ENCODE measurements around the gene S100A8. TPM values are rescaled to one million over a fixed set of nuclear protein-coding genes. Genes with fewer than 3 reads are reported as not detected.
A peak's percentile ranks its signal among the peaks of the same experiment; 100 is the strongest.
"Not testable (repeated sequence)": the region's sequence is repeated elsewhere in the genome, so short reads cannot be mapped to it uniquely, and the experiment has no call there.

S100A8 gene
- total RNA-seq, 4 donors from 2014 or later = 13.1 to 745 (median 110) TPM

- no peak within 1 kb of the TSS for H3K4me3 ChIP-seq
- no peak for TF ChIP-seq EP300 (IDR thresholded peaks at IDR 0.05)
- TF ChIP-seq POLR2A (IDR thresholded peaks at IDR 0.05) = no peak
- no peak for TF ChIP-seq CTCF (IDR thresholded peaks at IDR 0.05)
- TF ChIP-seq POLR2AphosphoS5 (IDR thresholded peaks at IDR 0.05) = no peak
- no peak within 1 kb of the TSS for H3K27ac ChIP-seq
- WGBS, 2 donors (ENCODE audit: low coverage in 1 of 2) = 54 to 58% methylated on average over 4 to 6 of the region's 6 CpGs
- no peaks in the 10 kb centered on the region for H3K36me3 ChIP-seq
- H3K27me3 ChIP-seq = peaks cover 32% of the 10 kb centered on the region
- H3K9me3 ChIP-seq = peaks cover 0 to 13% (median 0%) of the 10 kb centered on the region in 3 donors
- no peak for ATAC-seq
- no peaks in the 10 kb centered on the region for H3K4me1 ChIP-seq
Measured at GRCh38 chr1:153415850-153416570, 25.1 kb upstream of the S100A8 start, which contains the start of gene S100A7A. TSS of gene S100A7A (plus strand) at chr1:153416520. CDS start at chr1:153418083, 1,563 bp downstream.

- Histone ChIP-seq H3K27me3 (peaks cover 20% of the 10 kb centered on the region), H3K9me3 (peaks cover 0 to 13% (median 0%) of the 10 kb centered on the region in 3 donors)
- H3K4me3 ChIP-seq, H3K36me3 ChIP-seq, H3K4me1 ChIP-seq, H3K27ac ChIP-seq, ATAC-seq: not testable (repeated sequence)
Measured at GRCh38 chr1:153413961-153414360, 23.1 kb upstream of the S100A8 start.

- H3K27me3 ChIP-seq = peaks cover 33% of the 10 kb centered on the region
- not testable (repeated sequence) for H3K36me3 ChIP-seq, ATAC-seq, H3K27ac ChIP-seq, H3K4me1 ChIP-seq, H3K4me3 ChIP-seq, H3K9me3 ChIP-seq
- 100% methylated on average over 1 of the region's 11 CpGs; no CpG with 5 or more reads in 1 of the 2 donors for WGBS, 2 donors (ENCODE audit: low coverage in 1 of 2)
Measured at GRCh38 chr1:153407274-153407673, 16.4 kb upstream of the S100A8 start.

- H3K27ac ChIP-seq, H3K4me1 ChIP-seq, H3K36me3 ChIP-seq, ATAC-seq, H3K4me3 ChIP-seq, H3K9me3 ChIP-seq: not testable (repeated sequence)
- peaks cover 38% of the 10 kb centered on the region for H3K27me3 ChIP-seq
- 50 to 83% methylated on average over 2 of the region's 6 CpGs for WGBS, 2 donors (ENCODE audit: low coverage in 1 of 2)
Measured at GRCh38 chr1:153405825-153406599, 15.1 kb upstream of the S100A8 start.

GRCh38 chr1:153404768-153405167 is 13.9 kb upstream of the S100A8 start:
- Histone ChIP-seq H3K4me3 (no peak overlapping the region), H3K27me3 (peaks cover 45% of the 10 kb centered on the region), H3K27ac (no peak overlapping the region), H3K36me3 (no peaks in the 10 kb centered on the region), H3K9me3 (no peaks in the 10 kb centered on the region), H3K4me1 (no peaks in the 10 kb centered on the region)
- no peak for ATAC-seq
- no peak for TF ChIP-seq EP300 (IDR thresholded peaks at IDR 0.05)
- peak in 2 of 4 experiments; percentile 22 to 44 for TF ChIP-seq CTCF (IDR thresholded peaks at IDR 0.05)
- TF ChIP-seq POLR2AphosphoS5 (IDR thresholded peaks at IDR 0.05) = no peak
- no peak for TF ChIP-seq POLR2A (IDR thresholded peaks at IDR 0.05)
- 16 to 52% methylated on average over 4 to 5 of the region's 15 CpGs for WGBS, 2 donors (ENCODE audit: low coverage in 1 of 2)

GRCh38 chr1:153404086-153404635 is 13.3 kb upstream of the S100A8 start:
- Histone ChIP-seq H3K4me1 (no peaks in the 10 kb centered on the region), H3K27me3 (peaks cover 50% of the 10 kb centered on the region), H3K9me3 (no peaks in the 10 kb centered on the region), H3K36me3 (no peaks in the 10 kb centered on the region), H3K27ac (no peak overlapping the region), H3K4me3 (no peak overlapping the region)
- WGBS, 2 donors (ENCODE audit: low coverage in 1 of 2) = 78% methylated on average over 4 to 5 of the region's 7 CpGs
- ATAC-seq = no peak
- TF ChIP-seq EP300 (IDR thresholded peaks at IDR 0.05) (no peak), CTCF (IDR thresholded peaks at IDR 0.05) (no peak), POLR2AphosphoS5 (IDR thresholded peaks at IDR 0.05) (no peak), POLR2A (IDR thresholded peaks at IDR 0.05) (no peak)

Measured in gastroesophageal sphincter (tissue), 4 donors.